NCI-H510A treated with DMSO at 0.1 percent for 48 hours (cell line): ENCODE results near the gene SHISA9.
A peak's percentile ranks its signal among the peaks of the same experiment; 100 is the strongest.

Experiments
- DNase-seq: peaks from one replicate; lab custom pipeline; 2025; lab: John Stamatoyannopoulos, UW

Gene SHISA9

GRCh38 chr16:12951976-12952375 lies 50.6 kb downstream of the SHISA9 start:
- DNase-seq: no peak

DNA sequence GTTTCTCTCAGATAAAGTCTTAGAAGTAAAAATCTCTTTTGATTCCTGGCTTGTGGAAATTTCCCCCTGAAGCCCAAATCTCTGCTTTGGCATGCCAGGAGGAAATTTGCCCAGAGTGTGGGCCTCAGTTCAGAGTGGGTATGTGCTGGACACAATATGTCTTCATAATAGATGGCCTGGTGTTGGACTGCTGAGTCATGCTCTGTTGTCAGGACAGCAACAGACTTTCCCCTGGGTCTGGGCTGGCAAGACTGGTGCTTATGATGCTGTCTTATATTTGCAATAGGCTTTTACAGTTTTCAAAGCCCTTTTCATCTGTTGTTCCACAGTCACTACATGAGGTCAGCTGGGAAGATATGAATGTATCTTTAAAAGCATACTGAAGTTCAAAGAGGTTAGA lies 57.0 kb downstream of the SHISA9 start:
- DNase-seq: no peak

- DNase-seq: no peak
Measured at GRCh38 chr16:12959072-12959471, 57.7 kb downstream of the SHISA9 start.

GRCh38 chr16:12961626-12962025 lies 60.2 kb downstream of the SHISA9 start:
- peak; percentile 3 for DNase-seq

DNA sequence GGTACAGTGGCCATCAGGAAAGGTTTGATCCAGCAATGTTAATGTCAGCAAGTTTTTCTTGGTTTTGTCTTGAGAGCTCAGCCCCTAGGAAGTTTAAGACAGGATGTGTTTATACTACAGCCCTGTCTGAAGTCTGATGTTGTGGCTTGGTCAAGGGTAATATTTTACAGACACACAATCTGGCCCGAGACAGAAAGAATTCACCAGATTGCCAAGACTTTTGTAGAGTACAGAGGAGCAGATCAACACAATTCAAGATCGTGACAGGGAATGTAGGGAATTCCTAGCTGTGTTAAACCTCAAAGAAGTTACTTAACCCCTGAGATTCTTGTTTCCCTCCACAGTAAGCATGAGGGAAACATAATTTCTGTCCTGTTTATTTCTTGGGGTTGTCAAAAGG lies 63.1 kb downstream of the SHISA9 start:
- DNase-seq: no peak

DNA sequence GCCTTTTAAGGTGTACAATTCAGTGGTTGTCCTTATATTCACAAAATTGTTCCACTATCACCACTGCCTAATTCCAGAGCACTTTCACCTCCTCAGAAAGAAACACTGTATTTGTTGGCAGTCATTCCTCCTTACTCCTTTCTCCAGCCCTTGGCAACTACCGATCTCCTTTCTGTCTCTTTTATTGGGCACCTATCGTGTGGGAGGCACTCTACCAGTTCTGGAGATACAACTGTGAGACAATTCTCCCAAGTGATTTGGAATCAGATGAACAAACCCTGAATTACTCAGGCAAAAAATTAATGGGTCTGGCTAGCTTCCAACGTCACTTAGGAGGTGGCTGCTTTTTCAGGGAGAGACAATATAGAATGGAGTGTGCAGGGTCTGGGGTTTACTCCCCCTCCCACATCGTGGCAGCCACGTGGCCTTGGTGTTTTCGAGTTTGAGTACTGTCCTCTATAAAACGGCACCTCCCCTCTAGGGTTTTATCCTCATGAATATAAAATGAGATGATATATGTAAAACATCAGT lies 63.9 kb downstream of the SHISA9 start:
- no peak for DNase-seq

DNA sequence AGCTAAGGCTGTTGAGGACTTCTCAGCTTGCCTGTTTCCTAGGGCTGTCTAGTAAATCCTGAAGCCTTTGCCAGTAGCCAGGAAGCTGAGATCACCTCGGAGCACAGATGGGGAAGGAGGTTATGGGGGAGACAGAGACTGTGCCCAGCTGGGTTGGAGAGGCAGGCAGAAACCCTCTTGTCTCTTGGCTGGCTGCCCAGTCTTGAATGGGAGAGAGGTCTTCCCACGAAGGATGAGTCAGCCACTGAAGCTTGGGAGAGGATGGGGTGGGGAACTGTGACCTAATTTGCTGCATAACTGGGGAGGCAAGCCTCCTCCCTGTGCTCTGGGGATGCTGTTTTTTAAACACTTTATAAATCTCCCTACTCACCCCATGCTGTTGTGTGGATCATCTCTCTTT lies 69.8 kb downstream of the SHISA9 start:
- DNase-seq: peak; percentile 78

DNA sequence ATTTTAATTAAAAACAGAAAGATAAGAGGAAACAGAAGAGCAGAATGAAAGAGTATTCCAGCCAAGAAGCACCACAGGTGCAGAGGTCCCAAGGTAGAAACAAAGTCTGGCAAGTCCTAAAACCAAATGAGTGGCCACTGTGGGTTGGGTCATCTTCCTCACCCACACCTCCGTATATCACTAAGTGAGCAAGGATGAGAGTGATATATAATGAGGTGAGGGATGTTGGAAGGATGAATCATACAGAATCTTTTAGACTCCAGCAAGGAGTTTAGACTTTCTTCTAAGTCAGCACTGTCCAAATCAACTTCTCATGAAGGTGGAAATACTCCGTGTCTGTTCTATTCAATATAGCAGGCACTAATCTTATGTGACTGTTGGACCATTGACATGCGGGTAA lies 70.8 kb downstream of the SHISA9 start:
- DNase-seq: no peak

DNA sequence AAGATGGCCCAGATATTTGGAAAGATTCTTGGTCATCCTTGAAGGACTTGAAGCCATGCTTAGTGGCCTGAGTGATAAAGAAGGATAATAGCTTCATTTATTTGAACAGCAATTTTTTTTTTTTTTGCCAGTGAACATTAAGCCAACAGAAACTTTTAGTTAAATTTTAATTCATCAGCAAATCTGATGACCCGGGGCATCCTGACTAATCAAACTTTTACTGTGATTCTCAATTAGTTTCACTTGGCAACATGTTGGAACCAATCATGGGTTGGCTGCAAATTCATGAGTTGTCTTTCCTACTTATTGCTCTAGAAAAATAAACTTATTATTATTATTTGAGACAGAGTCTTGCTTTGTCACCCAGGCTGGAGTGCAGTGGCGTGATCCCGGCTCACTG lies 74.4 kb downstream of the SHISA9 start:
- DNase-seq: no peak

DNA sequence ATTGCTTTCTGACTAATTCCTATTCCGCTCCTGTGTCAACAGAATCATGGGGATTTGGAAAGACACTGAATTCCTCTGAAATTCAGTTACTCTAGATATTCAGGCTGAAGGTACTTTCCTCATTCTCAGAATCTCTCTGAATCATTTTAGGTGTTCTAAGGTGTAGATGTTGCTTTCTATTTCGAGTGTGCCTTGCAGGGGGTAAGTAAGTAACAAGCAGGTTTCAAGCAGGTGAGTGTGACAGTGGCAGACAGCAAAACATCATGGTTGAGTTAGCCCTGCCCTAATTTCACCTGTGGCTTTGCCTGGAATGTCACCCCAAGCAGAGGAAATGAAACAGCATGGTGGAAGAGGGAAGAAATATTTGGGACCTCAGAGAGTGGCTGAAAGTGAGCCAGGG lies 75.1 kb downstream of the SHISA9 start:
- no peak for DNase-seq

DNA sequence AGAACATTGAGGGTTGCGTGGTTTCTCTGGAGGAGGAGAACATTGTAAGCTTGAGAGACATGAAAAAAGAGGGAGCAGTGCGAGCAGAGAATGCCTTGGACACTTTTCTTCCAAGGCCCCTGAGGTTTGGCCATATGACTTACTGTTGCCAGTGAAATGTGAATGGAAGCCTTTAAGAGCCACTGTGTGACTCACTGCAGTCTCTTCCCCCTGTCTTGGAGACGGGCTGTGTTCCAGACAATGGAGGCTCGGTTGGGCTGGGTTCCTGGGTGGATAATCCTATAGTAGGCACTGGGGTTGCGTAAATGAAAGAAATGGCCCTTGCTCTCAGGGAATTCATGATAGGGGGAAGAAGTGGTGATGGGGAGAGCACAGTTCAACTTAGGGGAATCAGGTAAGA lies 75.5 kb downstream of the SHISA9 start:
- no peak for DNase-seq

- no peak for DNase-seq
Measured at GRCh38 chr16:12985516-12985915, 84.1 kb downstream of the SHISA9 start.

GRCh38 chr16:12988071-12988470 lies 86.7 kb downstream of the SHISA9 start:
- DNase-seq: no peak

DNA sequence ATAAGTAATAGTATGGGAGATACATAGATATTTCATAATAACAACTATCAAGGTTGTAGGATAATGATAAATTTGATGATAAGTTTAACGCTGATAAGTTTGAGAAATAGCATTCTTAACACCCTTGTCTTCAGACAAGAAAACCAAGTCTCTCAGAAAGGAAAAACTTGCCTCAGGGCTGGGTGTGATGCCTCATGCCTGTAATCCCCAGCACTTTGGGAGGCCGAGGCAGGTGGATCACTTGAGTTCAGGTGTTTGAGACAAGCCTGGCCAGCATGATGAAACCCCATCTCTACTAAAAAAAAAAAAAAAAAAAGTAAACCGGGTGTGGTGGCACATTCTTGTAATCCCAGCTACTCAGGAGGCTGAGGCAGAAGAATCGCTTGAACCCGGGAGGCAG lies 90.7 kb downstream of the SHISA9 start:
- no peak for DNase-seq

- DNase-seq: no peak
Measured at GRCh38 chr16:12994402-12994801, 93.0 kb downstream of the SHISA9 start.

DNA sequence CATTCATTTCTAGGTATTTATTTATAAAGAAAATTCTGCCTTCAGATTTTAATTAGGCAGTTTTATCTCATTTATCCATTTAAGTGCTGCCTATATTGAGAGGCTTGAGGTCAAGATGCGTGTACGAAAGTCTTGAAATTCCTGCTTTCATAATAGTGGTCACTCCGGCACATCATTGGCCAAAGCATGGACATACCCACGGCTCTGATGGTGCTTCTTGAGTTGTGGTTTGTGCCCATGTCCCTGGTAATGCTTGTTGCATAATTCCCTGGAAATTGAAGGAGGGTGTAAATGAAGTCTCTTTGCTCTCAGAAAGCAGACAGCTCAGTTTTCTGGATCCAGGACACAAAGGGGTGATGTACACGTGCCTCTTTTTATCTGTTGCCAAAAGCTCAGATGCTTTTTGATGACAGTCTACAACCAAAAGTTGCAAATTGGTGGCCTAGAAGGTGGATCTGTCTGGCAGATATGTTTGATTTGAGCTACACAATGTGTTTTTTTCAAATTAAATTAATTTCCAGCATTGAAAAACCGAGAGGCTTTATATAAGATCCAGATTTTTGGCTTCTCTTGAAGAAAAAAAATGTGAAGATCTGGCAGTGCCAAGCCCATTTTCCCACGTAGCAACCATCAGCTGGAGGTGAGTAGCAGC lies 94.4 kb downstream of the SHISA9 start:
- DNase-seq: no peak

DNA sequence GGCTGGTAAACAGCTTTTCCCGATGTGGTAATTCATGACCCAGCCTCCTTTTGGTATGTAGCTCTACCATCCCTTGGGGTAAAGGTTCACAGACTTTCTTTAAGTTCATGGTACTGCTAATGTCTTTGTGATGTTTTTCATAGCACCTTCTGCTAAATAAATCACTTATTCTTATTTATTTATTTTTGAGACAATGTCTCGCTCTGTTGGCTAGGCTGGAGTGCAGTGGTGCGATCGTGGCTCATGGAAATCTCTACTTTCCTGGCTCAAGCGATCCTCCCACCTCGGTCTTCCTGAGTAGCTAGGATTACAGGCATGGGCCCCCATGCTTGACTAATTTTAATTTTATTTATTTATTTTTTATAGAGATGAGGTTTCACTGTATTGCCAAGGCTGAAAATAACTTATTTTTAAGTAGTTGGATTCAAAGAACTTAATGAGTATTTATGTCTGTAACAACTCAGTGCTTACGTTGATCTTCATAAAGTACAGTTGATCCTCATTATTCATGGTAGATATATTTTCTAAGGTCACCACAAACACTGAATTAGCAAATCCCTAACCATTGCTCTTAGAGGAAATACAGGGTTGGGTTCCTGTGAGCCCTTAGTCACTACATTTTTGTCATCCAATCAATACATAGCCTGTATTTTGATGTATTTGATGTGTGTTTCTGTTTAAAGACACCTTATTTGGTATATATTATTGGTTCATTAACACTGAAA lies 97.1 kb downstream of the SHISA9 start:
- DNase-seq: no peak

GRCh38 chr16:12999368-12999767 lies 98.0 kb downstream of the SHISA9 start:
- DNase-seq: no peak

- DNase-seq: no peak
Measured at GRCh38 chr16:13005721-13006247, 104.4 kb downstream of the SHISA9 start.

- no peak for DNase-seq
Measured at GRCh38 chr16:13012601-13013000, 111.2 kb downstream of the SHISA9 start.

DNA sequence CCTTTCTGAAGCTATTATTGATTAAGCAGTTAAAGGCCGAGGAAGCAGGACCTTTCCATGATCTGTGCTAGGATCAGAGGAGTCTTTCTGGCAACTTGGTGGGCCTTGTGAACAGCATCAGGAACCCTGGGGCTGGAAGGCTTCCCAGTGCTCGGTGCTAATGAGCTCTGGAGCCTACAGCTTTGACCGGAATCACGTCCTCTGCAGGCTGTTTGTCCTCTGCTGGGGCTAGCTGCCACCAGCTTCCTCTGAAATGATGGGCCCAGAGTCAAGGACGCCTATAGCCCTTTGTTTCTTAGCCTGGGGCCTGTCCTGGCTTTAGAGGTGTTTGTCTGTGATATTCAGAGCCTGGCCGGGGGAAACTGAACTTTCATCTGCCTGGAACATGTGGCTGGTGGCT lies 111.6 kb downstream of the SHISA9 start:
- DNase-seq: no peak

- DNase-seq: no peak
Measured at GRCh38 chr16:13014476-13014875, 113.1 kb downstream of the SHISA9 start.

- DNase-seq: no peak
Measured at GRCh38 chr16:13018026-13018425, 116.6 kb downstream of the SHISA9 start.
